GM18507 (cell line): Measurements from ENCODE around the gene TOR1B.
"Not testable (repeated sequence)": the region's sequence is repeated elsewhere in the genome, so short reads cannot be mapped to it uniquely, and the experiment has no call there.

Experiments used
- DNase-seq: peaks from one replicate; pipeline ENCODE4 v3.0.0; 2011; ENCODE audit warnings: low read depth; ENCODE audit not compliant: insufficient read length; ENCODE audit errors: extremely low spot score
- FAIRE-seq: peaks from 2 replicates; lab custom pipeline; 2011; peaks lifted over from hg19 to GRCh38; lab: Jason Lieb, UNC

TOR1B gene

GRCh38 chr9:129775448-129775798, 27.6 kb upstream of the TOR1B start:
- FAIRE-seq = no peak
- DNase-seq = no peak

DNA sequence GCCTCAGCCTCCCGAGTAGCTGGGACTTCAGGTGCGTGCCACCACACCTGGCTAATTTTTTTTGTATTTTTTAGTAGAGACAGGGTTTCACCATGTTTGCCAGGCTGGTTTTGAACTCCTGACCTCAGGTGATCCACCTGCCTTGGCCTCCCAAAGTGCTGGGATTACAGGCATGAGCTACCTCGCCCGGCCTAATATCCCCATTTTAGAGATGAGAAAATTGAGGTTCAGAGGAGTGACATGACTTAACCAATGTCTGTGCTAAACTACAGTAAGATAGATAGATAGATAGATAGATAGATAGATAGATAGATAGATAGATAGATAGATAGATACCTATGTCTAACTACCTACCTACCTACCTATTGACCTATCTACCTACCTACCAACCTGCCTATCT, 26.9 kb upstream of the TOR1B start:
- not testable (repeated sequence) for DNase-seq, FAIRE-seq

- no peak for FAIRE-seq
Measured at GRCh38 chr9:129776566-129776937, 26.4 kb upstream of the TOR1B start.

GRCh38 chr9:129776938-129777768, 25.8 kb upstream of the TOR1B start:
- no peak for FAIRE-seq
- no peak for DNase-seq

More at GRCh38 chr9:129776566-129776937, 26.4 kb upstream of the TOR1B start:
- DNase-seq = no peak

GRCh38 chr9:129777769-129778130, 25.2 kb upstream of the TOR1B start:
- FAIRE-seq (no peak), DNase-seq (no peak)

GRCh38 chr9:129778469-129778868, 24.5 kb upstream of the TOR1B start:
- DNase-seq = no peak
- no peak for FAIRE-seq

GRCh38 chr9:129779560-129780190, 23.3 kb upstream of the TOR1B start:
- DNase-seq (no peak), FAIRE-seq (no peak)

- no peak for FAIRE-seq
- no peak for DNase-seq
Measured at GRCh38 chr9:129781131-129781530, 21.9 kb upstream of the TOR1B start.

GRCh38 chr9:129781981-129782380, 21.0 kb upstream of the TOR1B start:
- FAIRE-seq (no peak), DNase-seq (no peak)

- DNase-seq = peak; percentile 75
- FAIRE-seq = peak; percentile 86
Measured at GRCh38 chr9:129783516-129784361, 19.2 kb upstream of the TOR1B start.

DNA sequence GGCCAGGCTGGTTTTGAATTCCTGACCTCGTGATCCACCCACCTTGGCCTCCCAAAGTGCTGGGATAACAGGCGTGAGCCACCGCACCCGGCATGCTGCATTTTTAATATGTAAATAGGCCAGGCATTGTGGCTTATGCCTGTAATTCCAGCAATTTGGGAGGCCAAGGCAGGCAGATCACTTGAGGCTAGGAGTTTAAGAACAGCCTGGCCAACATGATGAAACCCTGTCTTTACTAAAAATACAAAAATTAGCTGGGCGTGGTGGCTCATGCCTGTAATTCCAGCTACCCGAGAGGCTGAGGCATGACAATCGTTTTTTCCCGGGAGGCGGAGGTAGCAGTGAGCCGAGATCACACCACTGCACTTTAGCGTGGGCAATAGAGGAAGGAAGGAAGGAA, 18.0 kb upstream of the TOR1B start:
- not testable (repeated sequence) for DNase-seq, FAIRE-seq

DNA sequence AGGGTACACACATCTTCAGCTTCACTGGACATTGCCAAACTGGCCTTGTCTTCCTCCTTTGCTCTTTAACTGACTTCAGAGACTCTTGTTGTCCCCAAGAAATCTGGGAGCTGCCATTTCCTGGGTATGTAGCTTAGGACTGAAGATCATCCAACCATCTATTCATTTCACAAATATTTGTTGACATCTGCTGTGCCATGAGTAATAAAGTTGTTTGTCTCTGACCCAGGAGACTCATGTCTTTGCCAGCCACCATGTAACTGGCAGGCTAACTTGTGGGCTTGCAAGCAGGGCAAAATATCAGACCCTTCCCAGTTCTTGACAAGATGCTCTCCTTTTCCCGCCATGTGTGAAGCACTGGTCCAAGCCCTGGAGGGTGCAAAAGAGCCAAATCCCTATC, 17.1 kb upstream of the TOR1B start:
- no peak for DNase-seq
- no peak for FAIRE-seq

GRCh38 chr9:129786481-129786880, 16.5 kb upstream of the TOR1B start:
- no peak for DNase-seq
- FAIRE-seq = no peak

DNA sequence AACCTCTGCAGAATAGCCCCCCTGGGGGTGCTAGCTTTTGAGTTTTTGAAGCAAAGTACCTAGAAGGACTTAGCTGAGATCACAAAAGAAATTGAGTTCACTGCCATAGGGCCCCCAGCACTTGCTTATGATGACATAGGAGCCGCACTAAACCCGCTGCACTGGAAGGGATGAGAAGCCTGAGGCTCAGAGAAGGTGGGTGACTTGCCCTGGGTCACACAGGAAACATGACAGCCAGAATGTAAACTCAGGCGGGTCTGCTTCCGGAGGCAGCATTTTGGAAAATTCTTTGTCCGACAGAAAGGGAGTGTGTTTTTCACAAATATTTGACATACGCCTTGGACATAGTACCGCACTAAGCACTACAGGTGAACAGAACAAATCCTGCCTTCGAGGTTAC, 8.4 kb upstream of the TOR1B start:
- DNase-seq (no peak), FAIRE-seq (no peak)

- FAIRE-seq, DNase-seq: not testable (repeated sequence)
Measured at GRCh38 chr9:129796029-129796428, 7.0 kb upstream of the TOR1B start.

- DNase-seq = no peak
- FAIRE-seq = no peak
Measured at GRCh38 chr9:129798973-129799372, 4.0 kb upstream of the TOR1B start.

DNA sequence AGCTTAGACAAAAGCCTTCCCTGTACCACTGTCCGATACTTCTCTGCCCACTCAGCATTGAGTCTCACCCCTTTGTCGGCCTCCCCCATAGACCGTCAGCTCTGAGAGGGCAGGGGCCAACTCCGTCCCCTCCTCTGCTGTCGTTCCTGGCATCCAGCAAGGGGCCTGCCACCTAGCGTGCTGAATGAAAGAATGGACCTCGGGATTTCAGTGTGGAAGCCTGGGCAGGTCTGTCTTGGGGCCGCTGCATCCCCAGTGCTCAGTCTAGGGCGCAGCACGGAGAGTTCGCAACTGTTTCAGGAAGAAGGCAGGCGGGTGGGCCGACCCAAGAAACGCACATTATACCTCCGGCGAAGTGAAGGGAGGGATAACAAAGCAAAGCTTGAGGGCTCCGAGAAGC, 1.5 kb upstream of the TOR1B start:
- DNase-seq = no peak
- FAIRE-seq = no peak

DNA sequence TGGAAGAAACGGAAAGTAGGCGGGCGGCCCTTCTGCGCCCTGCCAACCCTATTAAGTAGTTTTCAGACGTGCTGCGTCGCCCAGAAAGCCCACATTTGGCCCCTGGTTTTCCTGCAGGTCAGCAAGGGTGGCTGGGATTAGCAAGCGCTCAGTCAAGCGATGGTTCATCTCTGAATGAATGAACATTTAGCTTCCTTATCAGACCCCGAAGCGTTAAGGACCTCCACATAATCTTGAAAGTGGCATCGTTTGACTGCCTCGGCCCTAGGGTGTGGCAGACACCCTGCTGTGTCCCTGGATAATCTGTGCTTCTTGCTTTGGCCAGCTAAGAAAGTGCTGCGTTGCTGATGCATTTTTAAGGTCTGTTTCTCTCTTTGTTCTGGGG, 684 bp downstream of the TOR1B start:
- DNase-seq (no peak), FAIRE-seq (no peak)

DNA sequence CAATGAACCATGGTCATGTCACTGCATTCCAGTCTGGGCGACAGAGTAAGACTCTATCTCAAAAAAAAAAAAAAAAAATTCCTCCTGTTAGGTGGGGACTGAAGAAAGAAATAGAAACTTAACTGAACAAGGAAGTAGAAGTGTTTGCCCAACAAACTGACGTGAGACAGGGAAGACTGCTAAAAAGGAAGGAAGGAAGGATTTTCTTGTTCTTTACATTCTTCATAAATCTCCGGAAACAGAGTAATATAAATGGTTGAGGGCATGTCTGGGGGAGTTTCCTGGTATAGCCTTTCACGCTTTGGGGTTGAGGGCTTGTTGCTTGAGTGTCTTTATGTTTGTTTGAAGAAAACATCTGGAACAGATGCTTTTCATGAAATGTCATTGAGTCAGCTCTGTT, 3.1 kb downstream of the TOR1B start:
- FAIRE-seq = no peak
- no peak for DNase-seq

DNA sequence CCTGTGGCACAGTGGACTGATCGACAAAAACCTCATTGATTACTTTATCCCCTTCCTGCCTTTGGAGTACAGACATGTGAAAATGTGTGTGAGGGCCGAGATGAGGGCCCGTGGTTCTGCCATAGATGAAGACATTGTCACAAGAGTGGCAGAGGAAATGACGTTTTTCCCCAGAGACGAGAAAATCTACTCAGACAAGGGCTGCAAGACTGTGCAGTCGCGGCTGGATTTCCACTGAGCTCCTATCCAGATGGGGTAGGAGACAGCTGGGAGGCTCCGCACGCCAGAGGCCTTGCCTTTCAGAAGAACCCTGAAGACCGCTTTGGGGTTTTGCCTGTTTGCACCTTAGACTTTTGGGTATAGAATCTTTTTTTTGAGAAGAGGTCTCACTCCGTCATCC, 6.4 kb downstream of the TOR1B start:
- DNase-seq (no peak), FAIRE-seq (no peak)
